Thyroid gland (tissue), 4 donors: Measurements from ENCODE around the gene SCAPER. TPM values are rescaled to one million over a fixed set of nuclear protein-coding genes. Genes with fewer than 3 reads are reported as not detected.
"Not testable (repeated sequence)": the region's sequence is repeated elsewhere in the genome, so short reads cannot be mapped to it uniquely, and the experiment has no call there.

Experiments
- DNase-seq, 2 donors: peaks; one replicate each; pipeline ENCODE4 v3.0.0-alpha.2; 2019
- H3K27ac ChIP-seq, 3 donors: fragments of 200-600 bp; sonication (generic); 1 replicate in 2 of 3; 2 replicates in 1 of 3; pipeline ENCODE4 v1.5.1; 2016 to 2019; ENCODE audit warnings: mild to moderate bottlenecking in 1 of 3, moderate library complexity in 1 of 3
- H3K27me3 ChIP-seq: fragments of 200-600 bp; sonication (generic); one replicate; pipeline ENCODE4 v1.5.1; 2019
- H3K36me3 ChIP-seq, 2 donors: fragments of 200-600 bp; sonication (generic); one replicate each; pipeline ENCODE4 v1.5.1; 2016 to 2019
- H3K4me1 ChIP-seq, 2 donors: fragments of 200-600 bp; sonication (generic); one replicate each; pipeline ENCODE4 v1.5.1; 2017 to 2019
- H3K4me3 ChIP-seq, 3 donors: fragments of 200-600 bp; sonication (generic); replicated peaks in 1 of 3; 1 replicate in 2 of 3; 2 replicates in 1 of 3; pipeline ENCODE4 v1.5.1; 2016; ENCODE audit warnings: mild to moderate bottlenecking in 1 of 3
- H3K9me3 ChIP-seq: fragments of 200-600 bp; sonication (generic); one replicate; pipeline ENCODE4 v1.5.1; 2017
- POLR2A ChIP-seq, 2 donors: fragments of 450-650 bp; IDR thresholded peaks; one replicate each; pipeline ENCODE4 v1.6.1; 2017; ENCODE audit warnings: antibody characterized with exemption in 2 of 2, mild to moderate bottlenecking in 2 of 2, moderate library complexity in 1 of 2
- WGBS, 2 donors: methylation state at CpG; one replicate each; pipeline ENCODE4 v1.1.5; 2017; 5-methylcytosine and 5-hydroxymethylcytosine counted together
- intact Hi-C: fragments of 100-400 bp; cut with DNase I; formaldehyde crosslinking; loops from one replicate; pipeline ENCODE4 v1.15.1; 2023
- microRNA-seq: library from miRNA; unstranded; fragments of <30 nt; microRNA quantifications from one replicate; pipeline ENCODE4, GENCODE V29; 2016
- small RNA-seq: library from RNA; depleted of rRNA; stranded (forward); fragments of <200 nt; gene quantifications from one replicate; pipeline ENCODE3, GENCODE V24; 2016
- total RNA-seq, 4 donors: library from RNA; depleted of rRNA; stranded (reverse); fragments of >200 nt; gene quantifications; one replicate each; pipeline ENCODE4 v1.2.3, GENCODE V29; 2016
- TF ChIP-seq, protein P1 (sequence below), 6 experiments: fragments of 200-600 bp in 3 of 6; fragments of 450-650 bp in 3 of 6; sonication (generic) in 3 of 6; IDR thresholded peaks; one replicate each; pipeline ENCODE4 v1.5.1; 2016 to 2019; ENCODE audit warnings: antibody characterized with exemption in 6 of 6, mild to moderate bottlenecking in 2 of 6, inconsistent platforms in 1 of 6, moderate library complexity in 1 of 6

Gene SCAPER
- total RNA-seq, 4 donors from 2014 or later = 45.2 to 90.8 (median 63.6) TPM

DNA sequence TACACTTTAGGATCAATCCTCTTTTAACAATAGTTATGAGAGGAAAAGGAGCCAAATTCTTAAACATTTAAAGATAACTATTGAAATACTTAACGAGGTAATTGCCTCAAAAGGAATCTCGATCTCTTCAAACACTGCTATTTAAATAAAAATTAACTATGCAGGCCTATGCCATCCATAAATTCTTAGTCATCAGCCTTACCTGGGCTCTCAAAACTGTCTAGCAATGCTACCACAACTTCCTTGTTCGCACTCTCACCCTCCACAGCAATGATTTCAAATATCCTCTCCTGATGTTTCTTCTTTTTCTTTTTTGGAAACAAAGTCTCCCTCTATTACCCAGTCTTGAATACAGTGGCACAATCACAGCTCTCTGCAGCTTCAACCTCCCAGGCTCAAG lies 606.2 kb downstream of the SCAPER start:
- Histone ChIP-seq H3K4me3 (no peak overlapping the region), H3K4me1 (no peaks in the 10 kb centered on the region), H3K27me3 (no peaks in the 10 kb centered on the region), H3K27ac (no peak overlapping the region), H3K36me3 (no peaks in the 10 kb centered on the region), H3K9me3 (no peaks in the 10 kb centered on the region)
- DNase-seq = no peak
- intact Hi-C loops = no loop called here
- 85 to 86% methylated on average over 3 of the region's 3 CpGs for WGBS, 2 donors
- TF ChIP-seq, protein P1, sequence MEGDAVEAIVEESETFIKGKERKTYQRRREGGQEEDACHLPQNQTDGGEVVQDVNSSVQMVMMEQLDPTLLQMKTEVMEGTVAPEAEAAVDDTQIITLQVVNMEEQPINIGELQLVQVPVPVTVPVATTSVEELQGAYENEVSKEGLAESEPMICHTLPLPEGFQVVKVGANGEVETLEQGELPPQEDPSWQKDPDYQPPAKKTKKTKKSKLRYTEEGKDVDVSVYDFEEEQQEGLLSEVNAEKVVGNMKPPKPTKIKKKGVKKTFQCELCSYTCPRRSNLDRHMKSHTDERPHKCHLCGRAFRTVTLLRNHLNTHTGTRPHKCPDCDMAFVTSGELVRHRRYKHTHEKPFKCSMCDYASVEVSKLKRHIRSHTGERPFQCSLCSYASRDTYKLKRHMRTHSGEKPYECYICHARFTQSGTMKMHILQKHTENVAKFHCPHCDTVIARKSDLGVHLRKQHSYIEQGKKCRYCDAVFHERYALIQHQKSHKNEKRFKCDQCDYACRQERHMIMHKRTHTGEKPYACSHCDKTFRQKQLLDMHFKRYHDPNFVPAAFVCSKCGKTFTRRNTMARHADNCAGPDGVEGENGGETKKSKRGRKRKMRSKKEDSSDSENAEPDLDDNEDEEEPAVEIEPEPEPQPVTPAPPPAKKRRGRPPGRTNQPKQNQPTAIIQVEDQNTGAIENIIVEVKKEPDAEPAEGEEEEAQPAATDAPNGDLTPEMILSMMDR (IDR thresholded peaks at IDR 0.05) = no peak
- TF ChIP-seq POLR2A (IDR thresholded peaks at IDR 0.05) = no peak

DNA sequence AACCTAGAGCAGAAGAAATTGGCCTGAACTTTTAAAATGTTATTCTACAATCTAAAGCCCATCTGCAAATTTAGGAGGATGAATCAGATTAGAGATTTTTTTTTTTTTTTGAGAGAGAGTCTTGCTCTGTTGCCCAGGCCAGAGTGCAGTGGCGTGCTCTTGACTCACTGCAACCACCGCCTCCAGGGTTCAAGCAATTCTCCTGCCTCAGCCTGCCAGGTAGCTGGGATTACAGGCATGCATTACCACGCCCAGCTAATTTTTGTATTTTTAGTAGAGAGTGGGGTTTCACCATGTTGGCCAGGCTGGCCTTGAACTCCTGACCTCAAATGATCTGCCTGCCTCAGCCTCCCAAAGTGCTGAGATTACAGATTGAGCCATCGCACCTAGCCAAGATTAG lies 607.2 kb downstream of the SCAPER start:
- H3K27ac ChIP-seq, H3K4me3 ChIP-seq, H3K36me3 ChIP-seq, H3K4me1 ChIP-seq, intact Hi-C loops, H3K9me3 ChIP-seq, DNase-seq, H3K27me3 ChIP-seq: not testable (repeated sequence)
- 93 to 96% methylated on average over 4 of the region's 4 CpGs for WGBS, 2 donors

Small RNAs within 50 kb of the gene (microRNA-seq; reads per million reads assigned to microRNA genes)
- not detected for gene MIR3713

Small RNAs within 50 kb of the gene (small RNA-seq; reads per million reads assigned to genes)
- not detected for gene AC090751.1
- not detected for gene MIR3713

Other genes starting within 250 kb of the SCAPER start
- 10 to 100 TPM; 44.8 to 64.8 (median 53.4) TPM for gene RCN2, start 26.4 kb upstream of the SCAPER start, total RNA-seq
- gene PSTPIP1, start 89.8 kb upstream of the SCAPER start, total RNA-seq = 1 to 10 TPM; 1.4 to 6.9 (median 3.7) TPM
- 100 to 1,000 TPM; 330 to 637 (median 593) TPM for gene TSPAN3, start 165.8 kb upstream of the SCAPER start, total RNA-seq